IMR-90 (cell line): ENCODE results near the gene MRM1. TPM values are rescaled to one million over a fixed set of nuclear protein-coding genes. Genes with fewer than 3 reads are reported as not detected.

Experiments used
- ATAC-seq: fragments of 200-7000 bp; cut with Tn5 transposase; 2 replicates; pipeline ENCODE4 v1.9.1; 2020; ENCODE audit warnings: low read depth, mild to moderate bottlenecking, moderate library complexity
- BruUV-seq: library from RNA; stranded (reverse); fragments of 400-500 nt; replicated peaks from 2 replicates; lab custom pipeline; 2021; lab: Mats Ljungman, UMichigan
- CTCF ChIA-PET: fragments of 300-600 bp; formaldehyde crosslinking; extraction: SDS; loops from one replicate; lab custom pipeline; 2021; ENCODE audit warnings: antibody characterized with exemption; lab: Yijun Ruan, JAX
- POLR2A ChIA-PET: fragments of 300-600 bp; sonication (Branson Sonifier 250); formaldehyde crosslinking; loops from one replicate; lab custom pipeline; 2022; ENCODE audit warnings: antibody characterized with exemption; ENCODE audit not compliant: unreplicated experiment; lab: Charles Lee
- DNase-seq: peaks from one replicate; pipeline ENCODE4 v3.0.0; 2013
- H2AFZ ChIP-seq: replicated peaks from 2 replicates; pipeline ENCODE3; 2013; ENCODE audit warnings: low read length, mild to moderate bottlenecking; ENCODE audit not compliant: poor library complexity
- H2AK5ac ChIP-seq: 2 replicates; pipeline ENCODE4 v1.6.1; 2013; ENCODE audit warnings: low read depth, low read length, inconsistent platforms
- H2AK9ac ChIP-seq: replicated peaks from 2 replicates; pipeline ENCODE3; 2013; ENCODE audit warnings: mild to moderate bottlenecking, low read depth, low read length, moderate library complexity; ENCODE audit not compliant: poor library complexity
- H2BK120ac ChIP-seq: 2 replicates; pipeline ENCODE4 v1.6.1; 2013; ENCODE audit warnings: low read depth, low read length, inconsistent platforms
- H2BK15ac ChIP-seq: 3 replicates; pipeline ENCODE4 v1.6.1; 2013; ENCODE audit warnings: low read depth, low read length, inconsistent platforms
- H2BK20ac ChIP-seq: 2 replicates; pipeline ENCODE4 v1.6.1; 2013; ENCODE audit warnings: low read depth, mild to moderate bottlenecking, inconsistent platforms, low read length, moderate library complexity
- H2BK5ac ChIP-seq: 2 replicates; pipeline ENCODE4 v1.6.1; 2013; ENCODE audit warnings: mild to moderate bottlenecking, low read depth, low read length, inconsistent platforms; ENCODE audit not compliant: poor library complexity, severe bottlenecking
- H3K14ac ChIP-seq: replicated peaks from 2 replicates; pipeline ENCODE4 v1.6.1; 2013; ENCODE audit warnings: low read depth, low read length, inconsistent platforms
- H3K18ac ChIP-seq: 2 replicates; pipeline ENCODE4 v1.6.1; 2013; ENCODE audit warnings: low read depth, low read length, control low read depth
- H3K23ac ChIP-seq: 2 replicates; pipeline ENCODE4 v1.6.1; 2013; ENCODE audit warnings: low read depth, low read length, inconsistent platforms
- H3K27ac ChIP-seq: 2 replicates; pipeline ENCODE4 v1.5.1; 2013; ENCODE audit warnings: mild to moderate bottlenecking, control low read depth, low read length; ENCODE audit not compliant: insufficient read depth
- H3K27me3 ChIP-seq: 2 replicates; pipeline ENCODE4 v1.6.1; 2013; ENCODE audit warnings: low read length; ENCODE audit not compliant: control insufficient read depth, insufficient read depth
- H3K36me3 ChIP-seq: 2 replicates; pipeline ENCODE4 v1.6.1; 2013; ENCODE audit warnings: low read length, mixed read lengths; ENCODE audit not compliant: control insufficient read depth, insufficient read depth
- H3K4ac ChIP-seq: 2 replicates; pipeline ENCODE4 v1.6.1; 2013; ENCODE audit warnings: low read depth, low read length, inconsistent platforms
- H3K4me1 ChIP-seq: 2 replicates; pipeline ENCODE4 v1.6.1; 2013; ENCODE audit warnings: low read length, mixed read lengths; ENCODE audit not compliant: control insufficient read depth, insufficient read depth
- H3K4me2 ChIP-seq: 2 replicates; pipeline ENCODE4 v1.6.1; 2013; ENCODE audit warnings: low read depth, mild to moderate bottlenecking, control low read depth, low read length, moderate library complexity
- H3K4me3 ChIP-seq: 2 replicates; pipeline ENCODE4 v1.5.1; 2013; ENCODE audit warnings: low read depth, mild to moderate bottlenecking, control low read depth, low read length, moderate library complexity; ENCODE audit not compliant: insufficient read depth
- H3K56ac ChIP-seq: 2 replicates; pipeline ENCODE4 v1.6.1; 2013; ENCODE audit warnings: low read length, inconsistent platforms; ENCODE audit not compliant: insufficient read depth; ENCODE audit errors: extremely low read depth
- H3K79me1 ChIP-seq, 2 experiments: 2 replicates each; pipeline ENCODE4 v1.6.1; 2013; ENCODE audit warnings: low read length in 2 of 2, inconsistent platforms in 1 of 2, low read depth in 1 of 2
- H3K9ac ChIP-seq: 2 replicates; pipeline ENCODE4 v1.6.1; 2013; ENCODE audit warnings: low read depth, low read length, control low read depth
- H3K9me1 ChIP-seq: 2 replicates; pipeline ENCODE4 v1.6.1; 2013; ENCODE audit warnings: low read length, inconsistent platforms; ENCODE audit not compliant: insufficient read depth
- H3K9me3 ChIP-seq: 2 replicates; pipeline ENCODE4 v1.6.1; 2013; ENCODE audit warnings: low read length; ENCODE audit not compliant: control insufficient read depth, insufficient read depth
- H4K20me1 ChIP-seq: 2 replicates; pipeline ENCODE4 v1.6.1; 2013; ENCODE audit warnings: low read length, inconsistent platforms; ENCODE audit not compliant: insufficient read depth
- H4K5ac ChIP-seq: 2 replicates; pipeline ENCODE4 v1.6.1; 2013; ENCODE audit warnings: mild to moderate bottlenecking, low read depth, low read length, control low read depth
- H4K8ac ChIP-seq, 2 experiments: 2 replicates each; pipeline ENCODE4 v1.6.1; 2013; ENCODE audit warnings: low read depth in 2 of 2, low read length in 2 of 2, control low read depth in 1 of 2, inconsistent platforms in 1 of 2
- H4K91ac ChIP-seq: 2 replicates; pipeline ENCODE4 v1.6.1; 2013; ENCODE audit warnings: low read depth, low read length, inconsistent platforms; ENCODE audit not compliant: insufficient read depth
- CHD1 ChIP-seq: IDR thresholded peaks from 2 replicates; pipeline ENCODE4 v1.6.1; 2012; ENCODE audit warnings: low read depth, low read length, improper control_type of control experiment
- MXI1 ChIP-seq: IDR thresholded peaks from 2 replicates; pipeline ENCODE4 v1.6.1; 2012; ENCODE audit warnings: low read depth, mild to moderate bottlenecking, low read length, moderate library complexity, borderline replicate concordance
- NFE2L2 ChIP-seq: fragments of 150-350 bp; IDR thresholded peaks from 2 replicates; pipeline ENCODE4 v1.6.1; 2016; ENCODE audit warnings: low read depth, mild to moderate bottlenecking, low read length
- RCOR1 ChIP-seq: IDR thresholded peaks from 2 replicates; pipeline ENCODE4 v1.6.1; 2012; ENCODE audit warnings: mild to moderate bottlenecking, low read length, improper control_type of control experiment; ENCODE audit not compliant: insufficient replicate concordance
- WGBS, 2 experiments: methylation state at CpG; one replicate each; pipeline versions ENCODE4 v1.1.5 to v1.1.7; 2013; ENCODE audit warnings: missing lambda C conversion rate in 2 of 2; ENCODE audit not compliant: insufficient read length in 1 of 2; ENCODE audit errors: extremely low coverage in 2 of 2; 5-methylcytosine and 5-hydroxymethylcytosine counted together
- dilution Hi-C: fragments of 300-500 bp; cut with HindIII; formaldehyde crosslinking; loops from one replicate; pipeline ENCODE4 v1.14.3; 2018; ENCODE audit warnings: low sequenced_read_pairs; ENCODE audit not compliant: unreplicated experiment
- in situ Hi-C: fragments of 300-500 bp; cut with MboI; formaldehyde crosslinking; loops from 3 replicates; pipeline ENCODE4 v1.14.3; 2019; ENCODE audit warnings: low sequenced_read_pairs, inconsistent platforms, mixed read lengths
- intact Hi-C: fragments of 100-400 bp; cut with micrococcal nuclease; formaldehyde crosslinking; loops from 2 replicates; pipeline ENCODE4 v1.10.0; 2022
- polyA plus RNA-seq, 3 experiments: library from polyadenylated mRNA; depleted of rRNA; stranded (reverse); fragments of >200 nt; gene quantifications; 2 replicates each; pipeline ENCODE4 v1.2.3, GENCODE V29; 2012; ENCODE audit warnings: low replicate concordance in 1 of 3
- total RNA-seq: library from RNA; depleted of rRNA; stranded (reverse); fragments of >200 nt; gene quantifications from 2 replicates; pipeline ENCODE4 v1.2.3, GENCODE V29; 2012
- TF ChIP-seq, protein P1 (sequence below): conservative IDR thresholded peaks from 2 replicates; pipeline ENCODE4 v1.5.1; 2012; ENCODE audit warnings: mild to moderate bottlenecking, low read depth, low read length, improper control_type of control experiment

Gene MRM1
- total and polyA plus RNA-seq, 2 of the 4 experiments (the other 2 are of a cell fraction) = 2.2 to 5.3 TPM

DNA sequence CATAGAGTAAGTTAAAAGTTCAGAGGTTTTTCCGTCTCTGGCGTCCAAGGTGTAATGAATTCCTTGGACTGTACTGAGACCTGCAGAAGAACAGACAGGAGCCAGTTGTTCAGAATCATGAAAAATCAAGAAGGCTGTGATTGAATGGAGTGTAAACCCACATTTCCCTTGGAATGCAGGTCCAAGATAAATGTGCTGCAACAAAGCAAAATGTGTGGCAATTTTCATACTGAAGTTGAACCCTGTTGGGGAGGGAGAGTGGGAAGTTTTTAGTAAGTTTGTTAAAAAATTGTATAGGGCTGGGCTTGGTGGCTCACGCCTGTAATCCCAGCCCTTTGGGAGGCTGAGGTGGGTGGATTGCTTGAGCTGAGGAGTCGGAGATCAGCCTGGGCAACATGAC lies 35.3 kb upstream of the MRM1 start:
- Histone ChIP-seq H4K5ac (no peak overlapping the region), H3K4me3 (no peak overlapping the region), H3K4ac (no peak overlapping the region), H2BK120ac (no peak overlapping the region), H2BK20ac (no peak overlapping the region), H3K14ac (no peak overlapping the region), H4K8ac (no peak overlapping the region), H3K9ac (no peak overlapping the region), H2AFZ (no peak overlapping the region), H3K23ac (no peak overlapping the region), H3K4me1 (no peaks in the 10 kb centered on the region), H2BK15ac (no peak overlapping the region), H2BK5ac (no peak overlapping the region), H3K9me3 (no peaks in the 10 kb centered on the region), H4K20me1 (peaks cover 39% of the 10 kb centered on the region), H3K18ac (no peak overlapping the region), H3K27ac (no peak overlapping the region), H2AK5ac (no peak overlapping the region), H2AK9ac (no peak overlapping the region), H3K79me1 (peaks cover 27 to 42% of the 10 kb centered on the region in 2 experiments), H3K56ac (no peak overlapping the region), H3K36me3 (peaks cover 56% of the 10 kb centered on the region), H3K4me2 (no peak overlapping the region), H3K27me3 (no peaks in the 10 kb centered on the region), H4K91ac (no peak overlapping the region), H3K9me1 (peaks cover 4% of the 10 kb centered on the region; the same call in 1 of the 2 replicates)
- dilution Hi-C loops (no loop called here), intact Hi-C loops (no loop called here), in situ Hi-C loops (no loop called here)
- ATAC-seq = no peak
- no peak for DNase-seq
- ChIA-PET POLR2A (no interaction called here), CTCF (no interaction called here)
- WGBS, 2 experiments = 92% methylated on average over 3 of the region's 4 CpGs; no CpG with 5 or more reads in 1 of the 2 experiments
- TF ChIP-seq NFE2L2 (no peak), CHD1 (no peak), RCOR1 (no peak), MXI1 (no peak)
- TF ChIP-seq, protein P1, sequence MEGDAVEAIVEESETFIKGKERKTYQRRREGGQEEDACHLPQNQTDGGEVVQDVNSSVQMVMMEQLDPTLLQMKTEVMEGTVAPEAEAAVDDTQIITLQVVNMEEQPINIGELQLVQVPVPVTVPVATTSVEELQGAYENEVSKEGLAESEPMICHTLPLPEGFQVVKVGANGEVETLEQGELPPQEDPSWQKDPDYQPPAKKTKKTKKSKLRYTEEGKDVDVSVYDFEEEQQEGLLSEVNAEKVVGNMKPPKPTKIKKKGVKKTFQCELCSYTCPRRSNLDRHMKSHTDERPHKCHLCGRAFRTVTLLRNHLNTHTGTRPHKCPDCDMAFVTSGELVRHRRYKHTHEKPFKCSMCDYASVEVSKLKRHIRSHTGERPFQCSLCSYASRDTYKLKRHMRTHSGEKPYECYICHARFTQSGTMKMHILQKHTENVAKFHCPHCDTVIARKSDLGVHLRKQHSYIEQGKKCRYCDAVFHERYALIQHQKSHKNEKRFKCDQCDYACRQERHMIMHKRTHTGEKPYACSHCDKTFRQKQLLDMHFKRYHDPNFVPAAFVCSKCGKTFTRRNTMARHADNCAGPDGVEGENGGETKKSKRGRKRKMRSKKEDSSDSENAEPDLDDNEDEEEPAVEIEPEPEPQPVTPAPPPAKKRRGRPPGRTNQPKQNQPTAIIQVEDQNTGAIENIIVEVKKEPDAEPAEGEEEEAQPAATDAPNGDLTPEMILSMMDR = no peak
- BruUV-seq = no TSS peak
